HG02588 (cell line): ENCODE data around the gene PLXDC2.
A peak's percentile ranks its signal among the peaks of the same experiment; 100 is the strongest.
"Not testable (repeated sequence)": the region's sequence is repeated elsewhere in the genome, so short reads cannot be mapped to it uniquely, and the experiment has no call there.

Experiments
- ATAC-seq: cut with Tn5 transposase; IDR thresholded peaks from one replicate; pipeline ENCODE4 v1.9.1; 2021; ENCODE audit warnings: mild to moderate bottlenecking, moderate library complexity; ENCODE audit not compliant: unreplicated experiment

The PLXDC2 gene

DNA sequence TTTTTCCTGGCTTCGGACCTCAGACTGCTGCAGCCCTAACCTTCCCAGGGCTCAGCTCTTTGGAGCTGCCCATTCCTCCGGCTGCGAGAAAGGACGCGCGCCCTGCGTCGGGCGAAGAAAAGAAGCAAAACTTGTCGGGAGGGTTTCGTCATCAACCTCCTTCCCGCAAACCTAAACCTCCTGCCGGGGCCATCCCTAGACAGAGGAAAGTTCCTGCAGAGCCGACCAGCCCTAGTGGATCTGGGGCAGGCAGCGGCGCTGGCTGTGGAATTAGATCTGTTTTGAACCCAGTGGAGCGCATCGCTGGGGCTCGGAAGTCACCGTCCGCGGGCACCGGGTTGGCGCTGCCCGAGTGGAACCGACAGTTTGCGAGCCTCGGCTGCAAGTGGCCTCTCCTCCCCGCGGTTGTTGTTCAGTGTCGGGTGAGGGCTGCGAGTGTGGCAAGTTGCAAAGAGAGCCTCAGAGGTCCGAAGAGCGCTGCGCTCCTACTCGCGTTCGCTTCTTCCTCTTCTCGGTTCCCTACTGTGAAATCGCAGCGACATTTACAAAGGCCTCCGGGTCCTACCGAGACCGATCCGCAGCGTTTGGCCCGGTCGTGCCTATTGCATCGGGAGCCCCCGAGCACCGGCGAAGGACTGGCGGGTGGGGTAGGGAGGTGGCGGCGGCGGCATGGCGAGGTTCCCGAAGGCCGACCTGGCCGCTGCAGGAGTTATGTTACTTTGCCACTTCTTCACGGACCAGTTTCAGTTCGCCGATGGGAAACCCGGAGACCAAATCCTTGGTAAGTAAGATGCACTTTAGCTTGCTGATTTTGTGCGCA lies at the start of gene PLXDC2:
Gene PLXDC2, plus strand, starts transcription at position 22 of the 820 bp plus-strand sequence.
- peak; percentile 51 for ATAC-seq

- no peak for ATAC-seq
These were observed 48.4 kb upstream of the PLXDC2 start for GRCh38 chr10:19767876-19768275.

GRCh38 chr10:19769826-19770225 lies 46.4 kb upstream of the PLXDC2 start:
- not testable (repeated sequence) for ATAC-seq

DNA sequence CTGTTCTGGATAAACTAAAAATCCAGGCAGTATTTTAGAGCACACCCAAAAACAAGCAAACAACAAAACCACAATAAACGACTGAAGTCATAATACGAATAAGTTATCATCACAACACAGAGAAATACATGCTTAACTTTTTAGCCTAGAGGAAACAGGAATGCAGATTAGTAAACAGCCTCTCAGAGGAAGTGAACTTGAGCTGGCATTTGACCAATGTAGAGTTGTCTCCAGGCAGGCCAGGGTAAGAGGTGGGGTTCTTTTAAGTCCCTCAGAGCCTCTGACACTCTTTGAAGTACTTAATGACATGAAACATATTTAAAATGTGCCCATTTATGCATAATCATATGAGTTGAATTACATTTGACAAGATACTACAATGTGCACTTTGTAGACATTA lies 43.3 kb upstream of the PLXDC2 start:
- ATAC-seq = no peak

GRCh38 chr10:19775296-19775695 lies 40.9 kb upstream of the PLXDC2 start:
- no peak for ATAC-seq

GRCh38 chr10:19777806-19778205 lies 38.4 kb upstream of the PLXDC2 start:
- no peak for ATAC-seq

DNA sequence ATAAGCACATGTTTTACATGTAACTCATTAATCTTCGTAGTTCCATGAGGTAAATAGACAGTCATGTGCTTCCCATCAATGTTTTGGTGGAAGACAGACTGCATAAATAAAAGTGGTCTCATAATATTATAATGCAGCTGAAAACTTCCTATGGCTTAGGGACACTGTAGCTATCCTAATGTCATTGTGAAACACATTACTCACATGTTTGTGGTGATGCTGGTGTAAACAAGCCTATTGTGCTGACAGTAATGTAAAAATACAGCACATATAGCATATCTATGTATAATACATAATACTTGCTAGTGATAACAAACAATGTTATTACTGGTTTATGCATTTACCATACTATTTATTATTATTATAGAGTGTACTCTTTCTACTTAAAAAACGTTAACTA lies 37.2 kb upstream of the PLXDC2 start:
- no peak for ATAC-seq

DNA sequence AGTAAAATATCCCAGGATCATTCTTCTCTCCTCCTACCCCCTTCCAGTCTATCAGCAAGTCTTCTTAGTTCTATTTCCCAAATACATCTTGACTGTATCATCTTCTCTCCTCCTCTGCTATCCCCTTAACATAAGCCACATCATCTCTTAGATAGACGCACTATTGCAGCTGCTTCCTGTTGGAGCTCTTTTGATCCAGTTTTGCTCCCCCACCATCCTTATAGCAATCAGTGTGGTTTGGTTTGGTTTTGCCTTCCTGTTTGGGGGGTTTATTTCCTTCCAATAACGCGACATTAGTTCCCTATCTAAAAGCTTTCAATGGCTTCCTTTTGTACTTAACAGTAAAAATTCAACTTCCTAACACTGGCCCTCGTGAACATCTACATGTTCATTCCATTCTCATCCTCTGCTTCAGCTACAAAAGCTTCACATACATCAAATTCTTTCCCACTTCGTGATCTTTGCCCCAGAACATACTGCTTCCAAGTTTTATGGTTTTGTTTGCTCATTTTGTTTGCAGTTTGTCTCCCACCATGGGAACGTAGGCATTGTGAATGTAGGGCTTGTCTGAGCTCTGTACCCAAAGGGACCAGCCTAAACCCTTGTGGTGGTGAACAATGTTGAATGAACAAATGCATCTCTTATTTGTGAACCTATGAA lies 33.7 kb upstream of the PLXDC2 start:
- no peak for ATAC-seq

- no peak for ATAC-seq
These were observed 32.5 kb upstream of the PLXDC2 start for GRCh38 chr10:19783721-19784120.

DNA sequence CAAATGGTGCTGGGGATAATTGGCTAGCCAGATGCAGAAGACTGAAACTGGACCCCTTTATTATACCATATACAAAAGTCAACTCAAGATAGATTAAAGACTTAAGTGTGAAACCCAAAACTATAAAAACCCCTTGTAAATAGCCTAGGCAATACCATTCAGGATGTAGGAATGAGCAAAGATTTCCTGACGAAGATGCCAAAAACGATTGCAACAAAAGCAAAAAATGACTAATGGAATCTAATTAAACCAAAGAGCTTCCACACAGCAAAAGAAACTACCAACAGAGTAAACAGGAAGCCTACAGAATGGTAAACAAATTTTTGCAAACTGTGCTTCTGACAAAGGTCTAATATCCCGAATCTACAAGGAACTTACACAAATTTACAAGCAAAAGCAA lies 30.9 kb upstream of the PLXDC2 start:
- no peak for ATAC-seq

GRCh38 chr10:19788075-19788686 lies 28.1 kb upstream of the PLXDC2 start:
- ATAC-seq = no peak

DNA sequence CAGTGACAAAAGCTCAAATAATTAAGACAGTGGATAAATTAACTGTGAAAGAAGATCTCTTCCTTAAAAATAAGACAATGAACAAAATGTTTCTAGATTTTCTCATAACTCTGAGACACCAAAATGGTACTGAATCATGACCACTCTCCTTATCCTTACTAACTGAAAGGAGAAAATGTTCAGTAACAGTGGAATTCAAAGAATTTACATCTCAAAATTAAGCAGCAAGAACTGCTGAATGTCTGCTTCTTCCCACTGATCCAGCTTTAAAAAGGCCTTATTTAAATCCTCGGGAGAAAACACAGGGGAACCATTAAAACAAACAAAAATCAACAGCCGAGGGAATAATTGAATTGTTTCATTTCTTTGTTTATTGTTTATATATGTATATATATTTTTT lies 27.3 kb upstream of the PLXDC2 start:
- no peak for ATAC-seq

GRCh38 chr10:19789607-19790006 lies 26.6 kb upstream of the PLXDC2 start:
- no peak for ATAC-seq

GRCh38 chr10:19791032-19791431 lies 25.2 kb upstream of the PLXDC2 start:
- ATAC-seq = no peak

- no peak for ATAC-seq
These were observed 20.5 kb upstream of the PLXDC2 start for GRCh38 chr10:19795684-19796083.

DNA sequence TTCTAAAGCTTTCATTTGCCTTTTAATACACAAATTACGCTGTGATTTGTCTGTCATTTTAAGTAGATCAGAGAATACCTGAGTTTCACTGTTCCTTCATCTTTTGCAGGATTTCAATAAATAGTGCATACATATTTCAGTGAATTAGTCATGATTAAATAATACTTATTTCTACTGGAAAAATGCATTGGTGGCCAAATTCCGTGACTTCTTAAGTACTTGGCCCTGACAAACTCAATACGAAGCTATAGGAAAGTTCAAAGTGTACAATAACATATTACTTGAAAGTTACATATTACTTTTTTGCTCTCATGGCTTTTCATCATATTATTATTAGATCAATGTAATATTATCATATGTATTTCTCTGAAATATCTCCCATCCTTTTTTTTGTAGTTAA lies 16.1 kb upstream of the PLXDC2 start:
- no peak for ATAC-seq

GRCh38 chr10:19801369-19801768 lies 14.9 kb upstream of the PLXDC2 start:
- no peak for ATAC-seq

GRCh38 chr10:19803676-19804075 lies 12.6 kb upstream of the PLXDC2 start:
- no peak for ATAC-seq

DNA sequence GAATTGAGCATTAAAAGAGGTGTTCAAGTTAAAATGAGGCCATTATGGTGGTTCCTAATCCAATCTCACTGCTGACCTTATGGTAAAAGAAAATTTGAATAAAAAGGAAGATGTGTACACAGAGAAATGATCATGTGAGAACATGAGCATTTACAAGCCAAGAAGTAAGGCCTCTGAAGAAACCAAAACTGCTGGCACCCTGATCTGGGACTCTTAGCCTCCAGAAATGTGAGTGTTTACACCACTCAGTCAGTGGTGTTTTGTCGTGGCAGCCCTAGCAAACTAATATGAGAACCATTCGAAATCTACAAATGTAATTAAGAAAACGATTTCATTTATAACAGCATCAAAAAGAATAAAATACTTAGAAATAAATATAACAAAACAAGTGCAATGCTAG lies 6.8 kb upstream of the PLXDC2 start:
- ATAC-seq = no peak

DNA sequence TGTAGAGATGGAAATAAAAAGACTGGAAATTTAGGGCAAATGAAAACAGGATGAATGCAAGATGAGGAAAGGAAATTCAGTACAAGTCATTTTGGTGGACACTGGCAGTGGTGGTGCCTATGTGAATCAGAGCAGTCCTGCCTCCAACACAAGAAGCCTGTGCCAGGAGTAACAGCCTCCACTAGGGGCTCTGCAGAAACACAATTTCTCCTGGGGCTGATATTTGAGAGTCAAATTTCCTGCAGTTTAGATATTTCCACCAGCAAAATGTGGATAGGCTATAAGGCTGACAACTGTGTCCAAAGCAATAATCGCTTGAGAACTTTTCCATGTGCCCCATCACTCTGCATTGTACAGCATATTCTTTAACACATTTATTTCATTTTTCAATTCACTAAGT lies 4.7 kb upstream of the PLXDC2 start:
- ATAC-seq = no peak

GRCh38 chr10:19812976-19813375 lies 3.3 kb upstream of the PLXDC2 start:
- no peak for ATAC-seq
